Measurements from ENCODE around the gene RPL39L. TPM values are rescaled to one million over a fixed set of nuclear protein-coding genes. Genes with fewer than 3 reads are reported as not detected.
"Not testable (repeated sequence)": the region's sequence is repeated elsewhere in the genome, so short reads cannot be mapped to it uniquely, and the experiment has no call there.

RPL39L gene
- total RNA-seq, 1 donor: 7.6 TPM

DNA sequence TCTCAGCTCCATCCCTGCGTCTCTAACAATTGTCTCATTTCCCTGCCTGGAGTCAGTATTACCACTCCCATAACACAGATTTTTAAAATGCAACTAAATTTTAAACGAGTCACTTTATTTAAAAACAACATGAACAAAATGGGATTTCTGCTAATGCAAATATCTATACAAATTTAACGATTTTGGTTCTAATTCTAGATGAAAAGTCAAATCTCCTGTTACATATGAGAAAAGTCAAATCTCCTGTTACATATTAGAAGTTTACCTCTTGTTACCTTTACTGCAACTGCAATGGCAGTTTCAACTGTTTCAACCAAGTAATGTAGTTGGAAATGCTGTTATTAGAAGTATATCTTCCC is 578 bp upstream of the RPL39L start:
- H3K27me3 ChIP-seq (ENCODE audit: insufficient read depth, low read length): no peaks in the 10 kb centered on the region
- no peaks in the 10 kb centered on the region for H4K20me1 ChIP-seq (ENCODE audit: insufficient read depth, low read length)
- H3K4me3 ChIP-seq (ENCODE audit: insufficient read depth, low read length): peak overlapping the region; percentile 83
- peaks cover 8% of the 10 kb centered on the region for H3K4me1 ChIP-seq (ENCODE audit: insufficient read depth, low read length)
- TF ChIP-seq, protein P1, sequence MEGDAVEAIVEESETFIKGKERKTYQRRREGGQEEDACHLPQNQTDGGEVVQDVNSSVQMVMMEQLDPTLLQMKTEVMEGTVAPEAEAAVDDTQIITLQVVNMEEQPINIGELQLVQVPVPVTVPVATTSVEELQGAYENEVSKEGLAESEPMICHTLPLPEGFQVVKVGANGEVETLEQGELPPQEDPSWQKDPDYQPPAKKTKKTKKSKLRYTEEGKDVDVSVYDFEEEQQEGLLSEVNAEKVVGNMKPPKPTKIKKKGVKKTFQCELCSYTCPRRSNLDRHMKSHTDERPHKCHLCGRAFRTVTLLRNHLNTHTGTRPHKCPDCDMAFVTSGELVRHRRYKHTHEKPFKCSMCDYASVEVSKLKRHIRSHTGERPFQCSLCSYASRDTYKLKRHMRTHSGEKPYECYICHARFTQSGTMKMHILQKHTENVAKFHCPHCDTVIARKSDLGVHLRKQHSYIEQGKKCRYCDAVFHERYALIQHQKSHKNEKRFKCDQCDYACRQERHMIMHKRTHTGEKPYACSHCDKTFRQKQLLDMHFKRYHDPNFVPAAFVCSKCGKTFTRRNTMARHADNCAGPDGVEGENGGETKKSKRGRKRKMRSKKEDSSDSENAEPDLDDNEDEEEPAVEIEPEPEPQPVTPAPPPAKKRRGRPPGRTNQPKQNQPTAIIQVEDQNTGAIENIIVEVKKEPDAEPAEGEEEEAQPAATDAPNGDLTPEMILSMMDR (IDR thresholded peaks at IDR 0.05; ENCODE audit: extremely low read depth, low read depth, low read length): no peak
- no peak overlapping the region for H3K27ac ChIP-seq (ENCODE audit: low read depth, low read length)
- peak overlapping the region; percentile 83 for H3K4me2 ChIP-seq (ENCODE audit: insufficient read depth, low read length)
- peaks cover 2% of the 10 kb centered on the region for H3K79me2 ChIP-seq (ENCODE audit: insufficient read depth, low read length)
- H3K9me3 ChIP-seq (ENCODE audit: low read depth, low read length): no peaks in the 10 kb centered on the region
- no peaks in the 10 kb centered on the region for H3K36me3 ChIP-seq (ENCODE audit: insufficient read depth, low read length)
- no peak for DNase-seq (ENCODE audit: insufficient read length, low spot score, missing footprints)
- H2AFZ ChIP-seq (ENCODE audit: low read length): peak overlapping the region; percentile 98

DNA sequence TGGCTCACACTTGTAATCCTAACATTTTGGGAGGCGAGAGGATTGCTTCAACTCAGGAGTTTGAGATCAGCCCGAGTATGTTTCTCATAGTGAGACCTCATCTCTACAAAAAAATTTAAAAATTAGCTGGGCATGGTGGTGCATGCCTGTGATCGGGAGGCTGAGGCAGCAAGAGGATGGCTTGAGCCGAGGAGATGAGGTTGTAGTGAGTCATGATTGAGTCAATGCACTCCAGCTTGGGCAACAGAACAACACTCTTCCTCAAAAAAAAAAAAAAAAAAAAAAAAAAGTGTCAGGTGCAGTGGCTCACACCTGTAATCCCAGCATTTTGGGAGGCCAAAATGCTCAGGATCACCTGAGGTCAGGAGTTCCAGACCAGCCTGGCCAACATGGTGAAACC is 2.4 kb downstream of the RPL39L start:
- Histone ChIP-seq H3K79me2 (ENCODE audit: insufficient read depth, low read length) (peaks cover 4% of the 10 kb centered on the region), H3K4me2 (ENCODE audit: insufficient read depth, low read length) (no peak overlapping the region), H4K20me1 (ENCODE audit: insufficient read depth, low read length) (no peaks in the 10 kb centered on the region), H3K36me3 (ENCODE audit: insufficient read depth, low read length) (no peaks in the 10 kb centered on the region), H2AFZ (ENCODE audit: low read length) (no peak overlapping the region), H3K4me3 (ENCODE audit: insufficient read depth, low read length) (no peak overlapping the region), H3K27ac (ENCODE audit: low read depth, low read length) (no peak overlapping the region), H3K9me3 (ENCODE audit: low read depth, low read length) (no peaks in the 10 kb centered on the region), H3K27me3 (ENCODE audit: insufficient read depth, low read length) (no peaks in the 10 kb centered on the region), H3K4me1 (ENCODE audit: insufficient read depth, low read length) (peaks cover 8% of the 10 kb centered on the region)
- DNase-seq (ENCODE audit: insufficient read length, low spot score, missing footprints): no peak
- TF ChIP-seq, protein P1 (IDR thresholded peaks at IDR 0.05; ENCODE audit: extremely low read depth, low read depth, low read length): no peak

DNA sequence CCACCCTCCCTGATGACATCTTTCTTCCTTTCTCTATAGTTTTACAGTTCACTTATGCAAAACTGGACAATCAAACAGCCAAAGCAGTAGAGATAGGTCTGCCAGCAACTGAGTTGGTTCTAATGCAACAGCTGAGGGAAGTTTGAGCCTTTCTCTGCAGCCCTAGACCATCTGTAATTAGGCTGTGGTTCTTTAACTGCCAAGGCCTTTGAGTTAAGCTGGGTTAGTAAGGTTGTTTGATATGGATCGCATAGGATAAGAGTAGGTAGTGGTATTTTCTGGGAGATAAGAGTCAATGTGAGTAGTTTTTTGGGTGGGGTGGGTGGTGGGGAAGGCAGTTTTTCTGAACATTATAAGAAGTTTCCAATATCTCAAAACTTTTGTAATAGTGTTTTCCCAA is 3.0 kb downstream of the RPL39L start:
- H3K4me3 ChIP-seq (ENCODE audit: insufficient read depth, low read length): no peak overlapping the region
- H2AFZ ChIP-seq (ENCODE audit: low read length): no peak overlapping the region
- peaks cover 8% of the 10 kb centered on the region for H3K4me1 ChIP-seq (ENCODE audit: insufficient read depth, low read length)
- TF ChIP-seq, protein P1 (IDR thresholded peaks at IDR 0.05; ENCODE audit: extremely low read depth, low read depth, low read length): no peak
- no peaks in the 10 kb centered on the region for H3K27me3 ChIP-seq (ENCODE audit: insufficient read depth, low read length)
- H3K9me3 ChIP-seq (ENCODE audit: low read depth, low read length): no peaks in the 10 kb centered on the region
- peaks cover 4% of the 10 kb centered on the region for H3K79me2 ChIP-seq (ENCODE audit: insufficient read depth, low read length)
- no peaks in the 10 kb centered on the region for H3K36me3 ChIP-seq (ENCODE audit: insufficient read depth, low read length)
- no peaks in the 10 kb centered on the region for H4K20me1 ChIP-seq (ENCODE audit: insufficient read depth, low read length)
- no peak overlapping the region for H3K4me2 ChIP-seq (ENCODE audit: insufficient read depth, low read length)
- no peak for DNase-seq (ENCODE audit: insufficient read length, low spot score, missing footprints)
- no peak overlapping the region for H3K27ac ChIP-seq (ENCODE audit: low read depth, low read length)

DNA sequence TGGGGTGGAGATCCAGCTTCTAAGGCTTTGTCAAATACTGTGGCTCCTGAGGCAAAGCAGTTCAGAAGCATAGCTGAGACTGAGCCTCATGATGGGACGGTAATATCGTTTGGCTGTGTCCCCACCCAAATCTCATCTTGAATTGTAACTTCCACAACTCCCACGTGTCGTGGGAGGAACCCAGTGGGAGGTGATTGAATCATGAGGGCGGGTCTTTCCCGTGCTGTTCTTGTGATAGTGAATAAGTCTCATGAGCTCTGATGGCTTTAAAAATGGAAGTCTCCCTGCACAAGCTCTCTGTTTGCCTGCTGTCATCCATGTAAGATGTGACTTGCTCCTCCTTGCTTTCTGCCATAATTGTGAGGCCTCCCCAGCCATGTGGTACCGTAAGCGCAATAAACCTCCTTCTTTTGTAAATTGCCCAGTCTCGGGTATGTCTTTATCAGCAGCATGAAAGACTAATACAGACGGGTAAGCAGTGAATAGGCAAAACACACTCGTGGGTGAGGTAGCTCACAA is 4.1 kb downstream of the RPL39L start:
- not testable (repeated sequence) for H3K4me1 ChIP-seq (ENCODE audit: insufficient read depth, low read length); H3K36me3 ChIP-seq (ENCODE audit: insufficient read depth, low read length); H3K79me2 ChIP-seq (ENCODE audit: insufficient read depth, low read length); H3K9me3 ChIP-seq (ENCODE audit: low read depth, low read length); H3K27ac ChIP-seq (ENCODE audit: low read depth, low read length); H3K4me2 ChIP-seq (ENCODE audit: insufficient read depth, low read length); H4K20me1 ChIP-seq (ENCODE audit: insufficient read depth, low read length); H2AFZ ChIP-seq (ENCODE audit: low read length); DNase-seq (ENCODE audit: insufficient read length, low spot score, missing footprints); H3K27me3 ChIP-seq (ENCODE audit: insufficient read depth, low read length); H3K4me3 ChIP-seq (ENCODE audit: insufficient read depth, low read length)

DNA sequence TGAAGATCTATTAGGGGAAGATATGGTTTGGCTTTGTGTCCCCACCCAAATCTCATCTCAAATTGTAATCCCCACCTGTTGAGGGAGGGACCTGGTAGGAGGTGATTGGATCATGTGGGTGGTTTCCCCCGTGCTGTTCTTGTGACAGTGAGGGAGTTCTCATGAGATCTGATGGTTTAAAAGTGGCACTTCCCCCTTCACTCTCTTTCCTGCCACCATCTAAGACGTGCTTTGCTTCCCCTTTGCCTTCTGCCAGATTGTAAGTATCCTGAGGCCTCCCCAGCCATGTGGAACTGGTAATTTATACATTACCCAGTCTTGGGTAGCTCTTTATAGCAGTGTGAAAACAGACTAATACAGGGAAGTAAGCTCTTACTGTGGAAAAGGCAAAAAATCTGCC is 6.1 kb downstream of the RPL39L start:
- DNase-seq (ENCODE audit: insufficient read length, low spot score, missing footprints); H3K4me3 ChIP-seq (ENCODE audit: insufficient read depth, low read length): not testable (repeated sequence)

More for the DNA sequence above, 6.1 kb downstream of the RPL39L start:
- H3K27me3 ChIP-seq (ENCODE audit: insufficient read depth, low read length); H4K20me1 ChIP-seq (ENCODE audit: insufficient read depth, low read length); H3K4me1 ChIP-seq (ENCODE audit: insufficient read depth, low read length); H3K4me2 ChIP-seq (ENCODE audit: insufficient read depth, low read length); H3K36me3 ChIP-seq (ENCODE audit: insufficient read depth, low read length); H3K9me3 ChIP-seq (ENCODE audit: low read depth, low read length); H2AFZ ChIP-seq (ENCODE audit: low read length); H3K27ac ChIP-seq (ENCODE audit: low read depth, low read length): not testable (repeated sequence)
- peaks cover 12% of the 10 kb centered on the region for H3K79me2 ChIP-seq (ENCODE audit: insufficient read depth, low read length)

All from osteoblast (primary cell).